B cell (primary cell): ENCODE results near the gene NAE1. TPM values are rescaled to one million over a fixed set of nuclear protein-coding genes. Genes with fewer than 3 reads are reported as not detected.

Source experiments
- ATAC-seq: fragments of 200-7000 bp; cut with Tn5 transposase; one replicate; pipeline ENCODE4 v1.10.0; 2021; ENCODE audit warnings: low read depth, mild to moderate bottlenecking, moderate number of reproducible peaks, moderate library complexity
- CTCF ChIA-PET: fragments of 350-600 bp; sonication (Branson Sonifier 250); formaldehyde crosslinking; loops from one replicate; lab custom pipeline; 2021; ENCODE audit warnings: antibody characterized with exemption, inconsistent platforms; lab: Charles Lee
- POLR2A ChIA-PET: fragments of 350-600 bp; sonication (Branson Sonifier 250); formaldehyde crosslinking; loops from one replicate; lab custom pipeline; 2021; ENCODE audit warnings: antibody characterized with exemption; lab: Charles Lee
- DNase-seq: peaks from one replicate; pipeline ENCODE4 v3.0.0; 2013
- H2AFZ ChIP-seq: 2 replicates; pipeline ENCODE4 v1.6.1; 2012; ENCODE audit warnings: mild to moderate bottlenecking, low read depth, low read length; ENCODE audit not compliant: insufficient read depth, poor library complexity, severe bottlenecking
- H3K27ac ChIP-seq, 2 donors: 1 replicate in 1 of 2; 2 replicates in 1 of 2; pipeline ENCODE4 v1.5.1; 2012 to 2013; ENCODE audit warnings: low read length in 2 of 2, mild to moderate bottlenecking in 2 of 2, moderate library complexity in 1 of 2
- H3K27me3 ChIP-seq, 4 experiments: fragments of 200-600 bp in 1 of 4; sonication (generic) in 1 of 4; replicated peaks in 1 of 4; 1 replicate in 2 of 4; 2 replicates in 2 of 4; pipeline versions ENCODE4 v1.6.1 to v1.7.0; 2013 to 2016; ENCODE audit warnings: low read length in 3 of 4, mild to moderate bottlenecking in 2 of 4, mixed read lengths in 1 of 4, moderate library complexity in 1 of 4; ENCODE audit not compliant: insufficient read depth in 4 of 4, control insufficient read depth in 3 of 4; ENCODE audit errors: control extremely low read depth in 1 of 4
- H3K36me3 ChIP-seq, 2 experiments: replicated peaks in 1 of 2; 1 replicate in 1 of 2; 2 replicates in 1 of 2; pipeline versions ENCODE4 v1.6.1 to v1.7.1; 2013; ENCODE audit warnings: low read length in 1 of 2; ENCODE audit not compliant: insufficient read depth in 2 of 2, control insufficient read depth in 1 of 2; ENCODE audit errors: control extremely low read depth in 1 of 2, extremely low read depth in 1 of 2
- H3K4me1 ChIP-seq, 2 donors: fragments of 200-600 bp in 1 of 2; sonication (generic) in 1 of 2; 1 replicate in 1 of 2; 2 replicates in 1 of 2; pipeline versions ENCODE4 v1.5.1 to v1.6.1; 2013 to 2017; ENCODE audit warnings: low read length in 2 of 2; ENCODE audit not compliant: control insufficient read depth in 2 of 2, insufficient read depth in 2 of 2
- H3K4me2 ChIP-seq: replicated peaks from 2 replicates; pipeline ENCODE3; 2012; ENCODE audit warnings: mild to moderate bottlenecking, low read depth, low read length; ENCODE audit not compliant: poor library complexity, severe bottlenecking
- H3K4me3 ChIP-seq, 5 experiments: fragments of 200-600 bp in 1 of 5; sonication (generic) in 1 of 5; 1 replicate in 3 of 5; 2 replicates in 2 of 5; pipeline versions ENCODE4 v1.5.1 to v1.7.0; 2011 to 2016; ENCODE audit warnings: low read length in 4 of 5, mild to moderate bottlenecking in 4 of 5, low read depth in 2 of 5, control low read depth in 1 of 5, moderate library complexity in 1 of 5; ENCODE audit not compliant: insufficient read depth in 1 of 5; ENCODE audit errors: control extremely low read depth in 1 of 5, extremely low read depth in 1 of 5
- H3K79me2 ChIP-seq: fragments of 200-600 bp; sonication (generic); one replicate; pipeline ENCODE4 v1.6.0; 2016; ENCODE audit warnings: low read length; ENCODE audit not compliant: control insufficient read depth, insufficient read depth
- H3K9ac ChIP-seq: fragments of 200-600 bp; sonication (generic); 2 replicates; pipeline ENCODE4 v1.6.1; 2017; ENCODE audit warnings: mild to moderate bottlenecking, low read length, moderate library complexity
- H3K9me3 ChIP-seq, 3 donors: one replicate each; pipeline versions ENCODE4 v1.6.1 to v1.7.1; 2013; ENCODE audit warnings: low read length in 2 of 3; ENCODE audit not compliant: control insufficient read depth in 2 of 3, insufficient read depth in 1 of 3; ENCODE audit errors: control extremely low read depth in 1 of 3
- H4K20me1 ChIP-seq: 2 replicates; pipeline ENCODE4 v1.6.0; 2012; ENCODE audit warnings: mild to moderate bottlenecking, low read length; ENCODE audit not compliant: insufficient read depth, control insufficient read depth, poor library complexity, severe bottlenecking
- H3K27ac Mint-ChIP-seq: one replicate; pipeline ENCODE4 v1.8.0; 2021; ENCODE audit warnings: mixed read lengths
- H3K27me3 Mint-ChIP-seq: one replicate; pipeline ENCODE4 v1.8.0; 2021; ENCODE audit warnings: mixed read lengths
- H3K4me1 Mint-ChIP-seq: one replicate; pipeline ENCODE4 v1.8.0; 2021; ENCODE audit warnings: mixed read lengths
- H3K4me3 Mint-ChIP-seq: one replicate; pipeline ENCODE4 v1.8.0; 2021; ENCODE audit warnings: mixed read lengths
- H3K9me3 Mint-ChIP-seq: one replicate; pipeline ENCODE4 v1.8.0; 2022; ENCODE audit warnings: mixed read lengths; ENCODE audit not compliant: insufficient read depth
- EZH2 ChIP-seq: IDR thresholded peaks from 2 replicates; pipeline ENCODE4 v1.6.1; 2012; ENCODE audit warnings: borderline replicate concordance, low read depth, mild to moderate bottlenecking, moderate library complexity, low read length; ENCODE audit not compliant: insufficient read depth, poor library complexity, severe bottlenecking
- WGBS: methylation state at CpG from one replicate; pipeline ENCODE4 v1.1.5; 2013; ENCODE audit warnings: missing lambda C conversion rate; ENCODE audit not compliant: insufficient coverage; 5-methylcytosine and 5-hydroxymethylcytosine counted together
- intact Hi-C: fragments of 100-400 bp; cut with micrococcal nuclease; formaldehyde crosslinking; loops from one replicate; pipeline ENCODE4 v1.10.0; 2022
- polyA plus RNA-seq: library from polyadenylated mRNA; depleted of rRNA; stranded (reverse); fragments of >200 nt; gene quantifications from 2 replicates; pipeline ENCODE4 v1.2.3, GENCODE V29; 2012
- total RNA-seq, 2 donors: library from RNA; stranded (reverse); fragments of 120-200 nt in 1 of 2; gene quantifications; 1 replicate in 1 of 2; 2 replicates in 1 of 2; pipeline versions ENCODE4 v1.2.3 to v1.2.4, GENCODE V29; 2013 to 2022
- TF ChIP-seq, protein P1 (sequence below): fragments of 200-600 bp; IDR thresholded peaks from one replicate; pipeline ENCODE4 v1.8.0; 2022; ENCODE audit warnings: antibody characterized with exemption, mild to moderate bottlenecking

Gene NAE1
- total and polyA plus RNA-seq, 2 donors (not counting 1 experiment from before 2014, with no cell fraction given): 19.3 to 57.6 TPM

DNA sequence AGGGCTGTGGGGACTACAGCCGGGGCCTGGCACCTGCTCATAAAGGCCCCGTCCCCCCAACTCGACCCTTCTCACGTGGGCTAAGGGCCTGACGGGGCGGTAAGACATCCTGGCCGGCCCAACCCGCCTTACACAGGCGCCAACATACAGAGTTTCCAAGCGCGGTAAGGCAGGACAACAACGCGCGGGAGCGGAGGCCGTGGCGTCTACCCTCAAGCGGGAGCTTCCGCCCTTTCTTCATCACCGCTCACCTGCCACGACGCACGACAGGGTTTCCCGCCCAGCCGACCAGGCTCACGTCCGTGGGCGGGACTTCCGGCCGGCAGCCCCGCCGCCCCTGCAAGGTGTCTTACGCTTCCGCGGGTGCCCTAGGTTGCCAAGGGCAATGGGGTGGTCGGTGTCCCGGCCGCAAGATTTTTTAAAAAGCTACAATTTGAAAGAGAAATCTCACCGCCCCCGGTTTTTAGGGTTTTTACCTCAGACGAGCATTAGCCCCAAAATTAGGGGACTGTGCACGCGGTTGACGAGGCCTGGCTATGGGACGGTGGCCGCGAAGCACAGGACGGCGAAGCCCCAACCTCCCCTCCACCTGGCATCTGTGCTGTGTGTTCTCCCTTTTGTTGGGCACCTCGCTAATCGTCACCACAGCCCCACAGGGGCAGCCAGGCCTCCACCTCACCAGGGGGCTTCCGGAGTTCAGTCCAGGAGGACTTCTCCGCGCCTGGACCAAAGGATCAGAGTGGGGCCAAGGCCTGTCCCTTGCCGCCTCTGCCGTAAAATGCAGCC is 29.3 kb downstream of the NAE1 start, which contains the start of gene TERB1:
Gene TERB1, minus strand, starts transcription at position 265 of the 786 bp plus-strand sequence. CDS start 4,786 bp downstream, outside the sequence.
- Histone ChIP-seq H3K9ac (no peak within 1 kb of the TSS), H2AFZ (no peak within 1 kb of the TSS), H3K27ac (no peak within 1 kb of the TSS), H3K4me1 (no peaks in the 10 kb centered on the region), H3K27me3 (no peaks in the 10 kb centered on the region), H3K36me3 (peaks cover 5 to 28% of the 10 kb centered on the region in 2 experiments), H3K4me2 (no peak within 1 kb of the TSS), H3K9me3 (peaks cover 0 to 14% (median 0%) of the 10 kb centered on the region in 3 donors), H4K20me1 (no peaks in the 10 kb centered on the region), H3K4me3 (no peak within 1 kb of the TSS), H3K79me2 (no peaks in the 10 kb centered on the region)
- ChIA-PET CTCF (no interaction called here), POLR2A (no interaction called here)
- Mint-ChIP-seq H3K9me3 (no peaks in the 10 kb centered on the region), H3K4me1 (no peaks in the 10 kb centered on the region), H3K27me3 (no peaks in the 10 kb centered on the region), H3K4me3 (no peak within 1 kb of the TSS), H3K27ac (no peak within 1 kb of the TSS)
- WGBS: 96% methylated on average over 49 of the region's 56 CpGs
- intact Hi-C loops: no loop called here
- no peak for ATAC-seq
- DNase-seq: peak; percentile 6
- TF ChIP-seq EZH2: no peak
- TF ChIP-seq, protein P1, sequence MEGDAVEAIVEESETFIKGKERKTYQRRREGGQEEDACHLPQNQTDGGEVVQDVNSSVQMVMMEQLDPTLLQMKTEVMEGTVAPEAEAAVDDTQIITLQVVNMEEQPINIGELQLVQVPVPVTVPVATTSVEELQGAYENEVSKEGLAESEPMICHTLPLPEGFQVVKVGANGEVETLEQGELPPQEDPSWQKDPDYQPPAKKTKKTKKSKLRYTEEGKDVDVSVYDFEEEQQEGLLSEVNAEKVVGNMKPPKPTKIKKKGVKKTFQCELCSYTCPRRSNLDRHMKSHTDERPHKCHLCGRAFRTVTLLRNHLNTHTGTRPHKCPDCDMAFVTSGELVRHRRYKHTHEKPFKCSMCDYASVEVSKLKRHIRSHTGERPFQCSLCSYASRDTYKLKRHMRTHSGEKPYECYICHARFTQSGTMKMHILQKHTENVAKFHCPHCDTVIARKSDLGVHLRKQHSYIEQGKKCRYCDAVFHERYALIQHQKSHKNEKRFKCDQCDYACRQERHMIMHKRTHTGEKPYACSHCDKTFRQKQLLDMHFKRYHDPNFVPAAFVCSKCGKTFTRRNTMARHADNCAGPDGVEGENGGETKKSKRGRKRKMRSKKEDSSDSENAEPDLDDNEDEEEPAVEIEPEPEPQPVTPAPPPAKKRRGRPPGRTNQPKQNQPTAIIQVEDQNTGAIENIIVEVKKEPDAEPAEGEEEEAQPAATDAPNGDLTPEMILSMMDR: no peak

DNA sequence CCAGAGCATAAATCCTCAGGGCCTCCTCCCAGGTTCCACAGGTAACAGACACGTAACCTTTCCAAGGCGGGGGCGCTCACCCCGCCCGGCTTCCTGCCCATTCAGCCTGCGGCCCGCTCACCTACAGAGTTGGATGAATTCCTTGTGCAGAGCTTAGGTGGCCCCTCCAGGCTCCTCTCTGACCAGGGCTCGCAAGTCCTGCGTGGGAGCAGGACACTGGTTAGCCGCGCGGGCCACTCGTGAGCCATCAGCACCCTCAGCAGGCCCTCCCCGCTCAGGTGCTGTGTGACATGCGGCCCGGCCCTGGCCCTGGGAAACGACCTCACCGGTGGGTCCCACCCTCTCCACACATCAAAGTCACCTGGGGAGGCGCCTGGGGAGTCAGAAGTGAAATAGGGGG is 29.9 kb downstream of the NAE1 start:
- no peaks in the 10 kb centered on the region for H3K79me2 ChIP-seq
- Mint-ChIP-seq H3K4me1 (no peaks in the 10 kb centered on the region), H3K4me3 (no peak overlapping the region), H3K27me3 (no peaks in the 10 kb centered on the region), H3K9me3 (no peaks in the 10 kb centered on the region), H3K27ac (no peak overlapping the region)
- intact Hi-C loops: no loop called here
- ATAC-seq (no peak), DNase-seq (no peak)
- peaks cover 0 to 14% (median 0%) of the 10 kb centered on the region in 3 donors for H3K9me3 ChIP-seq
- TF ChIP-seq, protein P1: no peak
- TF ChIP-seq EZH2: no peak
- ChIA-PET POLR2A (no interaction called here), CTCF (interaction anchor here (0.8 kb wide), 1 partner anchor 30 kb away, joined by 3 read pairs; the partner anchor contains the start of gene NAE1)
- no peaks in the 10 kb centered on the region for H4K20me1 ChIP-seq
- H3K27ac ChIP-seq: no peak overlapping the region
- no peak overlapping the region for H2AFZ ChIP-seq
- H3K4me3 ChIP-seq: no peak overlapping the region
- H3K4me1 ChIP-seq: no peaks in the 10 kb centered on the region
- H3K4me2 ChIP-seq: no peak overlapping the region
- peaks cover 5 to 25% of the 10 kb centered on the region in 2 experiments for H3K36me3 ChIP-seq
- no peak overlapping the region for H3K9ac ChIP-seq
- no peaks in the 10 kb centered on the region for H3K27me3 ChIP-seq
- WGBS: 100% methylated on average over 13 of the region's 19 CpGs
